Heart left ventricle (tissue), 13 donors: Measurements from ENCODE around the gene PCDH17.

Source experiments
- CTCF ChIP-seq, 12 donors: fragments of 200-600 bp; sonication (generic) in 4 of 12; IDR thresholded peaks; one replicate each; pipeline versions ENCODE4 v1.5.0 to v1.8.0; 2018 to 2022; ENCODE audit warnings: antibody characterized with exemption in 12 of 12, mild to moderate bottlenecking in 5 of 12
- POLR2A ChIP-seq, 2 donors: fragments of 450-650 bp; IDR thresholded peaks; one replicate each; pipeline ENCODE4 v1.6.1; 2017; ENCODE audit warnings: antibody characterized with exemption in 2 of 2, mild to moderate bottlenecking in 2 of 2, moderate library complexity in 2 of 2
- donor health status: ischemic (EF 13 %, LVEDD 7.1; RV severe dilation, severe dysfunction).
- donor health status: DM: no; HTN: yes; CAD: no.
- donor health status: DM: no; HTN: no; CAD: no.
- donor health status: ischemic (EF 25% LVEDD 6.9; RV normal size, moderate dysfunction).
- donor health status: ischemic (EF 25% LVEDD 5.7; RV mildly dilated, moderate dysfunction).
- donor health status: ischemic (EF 35%, LVEDD 5.7; RV mildly dilated, moderate dysfunction).
- donor health status: nonischemic (EF 11% LVEDD 7.7; RV severe dilation, severe dysfunction).
- donor health status: DM: yes; HTN: yes; CAD: no.
- donor health status: PGD.
- donor health status: ischemic (EF 29% LVEDD 5.4; RV normal size, mild dysfunction).
- donor health status: nonischemic (EF 23%, LVEDD 6.1; RV moderate dilation, normal function).

- TF ChIP-seq CTCF (IDR thresholded peaks at IDR 0.05) (no peak), POLR2A (IDR thresholded peaks at IDR 0.05) (no peak)
These were observed 49.1 kb downstream of the PCDH17 start for GRCh38 chr13:57680609-57681008.
